ENCODE results near the gene RCBTB1.

Gene RCBTB1

DNA sequence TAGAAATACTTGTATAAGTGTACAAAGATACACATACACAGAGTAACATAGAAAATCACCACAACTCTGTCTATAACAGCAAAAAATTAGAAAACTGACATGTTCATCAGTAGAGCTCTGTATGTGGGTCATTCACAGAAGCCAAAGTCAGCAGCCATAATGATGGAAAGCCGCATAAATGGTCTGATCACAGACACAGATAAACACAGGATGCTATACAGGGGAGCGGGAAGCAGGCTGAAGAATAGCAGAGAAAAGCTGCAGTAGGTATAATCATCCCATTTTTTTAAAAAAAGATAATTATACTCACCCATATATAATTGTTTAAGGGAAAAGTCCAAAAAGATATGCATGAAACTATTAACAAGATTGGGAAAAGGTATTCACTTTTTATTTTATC, 31.5 kb downstream of the RCBTB1 start:
- DNase-seq: no peak

DNA sequence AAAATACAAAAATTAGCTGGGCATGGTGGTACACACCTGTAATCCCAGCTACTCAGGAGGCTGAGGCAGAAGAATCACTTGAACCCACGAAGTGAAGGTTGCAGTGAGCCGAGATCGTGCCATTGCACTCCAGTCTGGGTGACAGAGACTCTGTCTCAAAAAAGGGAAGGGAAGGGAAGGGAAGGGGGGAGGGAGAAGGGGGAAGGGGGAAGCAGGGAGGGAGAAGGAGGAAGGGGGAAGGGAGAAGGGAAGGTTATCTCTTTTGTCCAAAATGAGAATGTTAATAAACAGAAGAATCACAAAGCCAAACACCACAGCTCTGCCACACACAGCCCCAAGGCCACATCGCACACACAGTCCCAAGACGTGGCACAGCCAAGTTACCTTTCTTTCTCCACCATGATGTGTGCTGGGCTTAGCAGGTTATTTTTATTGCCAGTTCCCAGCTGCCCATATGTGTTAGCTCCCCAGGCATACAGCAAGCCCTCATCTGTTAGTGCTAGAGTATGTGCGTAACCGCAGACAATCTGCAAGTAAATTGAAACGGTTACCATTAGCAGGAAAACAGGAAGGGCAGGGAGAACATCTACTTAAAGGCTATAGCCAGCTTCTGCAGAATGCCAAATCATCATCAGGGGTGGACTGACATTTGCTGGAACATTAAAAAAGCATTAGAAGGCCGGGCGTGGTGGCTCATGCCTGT, 34.3 kb downstream of the RCBTB1 start:
- DNase-seq: no peak

DNA sequence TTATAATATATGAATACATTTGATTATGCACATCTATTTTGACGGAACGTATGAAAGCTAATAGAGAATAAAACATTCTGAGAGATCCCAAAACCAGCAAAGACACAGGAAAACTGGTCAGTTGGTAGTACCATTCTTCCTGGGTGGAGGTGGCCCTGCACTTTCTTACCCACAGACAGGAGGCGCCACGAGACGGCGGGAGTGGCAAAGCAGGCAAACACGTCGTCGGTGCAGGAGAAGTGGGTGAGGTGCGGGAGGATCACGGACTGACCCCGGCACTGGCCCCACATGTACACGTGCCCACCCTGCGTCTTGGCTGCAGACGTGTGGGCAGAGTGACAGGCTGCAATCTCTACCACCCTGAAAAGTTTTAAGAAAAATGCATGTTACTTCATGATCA, 36.1 kb downstream of the RCBTB1 start:
- DNase-seq: no peak

DNA sequence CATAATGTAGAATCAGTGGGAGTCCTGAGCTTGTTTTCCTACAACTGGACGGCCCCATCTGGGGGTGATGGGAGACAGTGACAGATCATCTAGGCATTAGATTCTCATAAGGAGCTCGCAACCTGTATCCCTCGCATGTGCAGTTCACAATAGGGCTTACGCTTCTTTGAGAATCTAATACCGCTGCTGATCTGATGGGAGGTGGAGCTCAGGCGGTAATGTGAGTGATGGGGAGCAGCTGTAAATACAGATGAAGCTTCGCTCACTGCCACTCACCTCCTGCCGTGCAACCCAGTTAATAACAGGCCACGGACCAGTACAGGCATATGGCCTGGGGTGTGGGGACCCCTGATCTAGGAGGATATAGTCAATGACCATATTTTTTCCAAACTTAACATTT, 38.8 kb downstream of the RCBTB1 start:
- DNase-seq: no peak

DNA sequence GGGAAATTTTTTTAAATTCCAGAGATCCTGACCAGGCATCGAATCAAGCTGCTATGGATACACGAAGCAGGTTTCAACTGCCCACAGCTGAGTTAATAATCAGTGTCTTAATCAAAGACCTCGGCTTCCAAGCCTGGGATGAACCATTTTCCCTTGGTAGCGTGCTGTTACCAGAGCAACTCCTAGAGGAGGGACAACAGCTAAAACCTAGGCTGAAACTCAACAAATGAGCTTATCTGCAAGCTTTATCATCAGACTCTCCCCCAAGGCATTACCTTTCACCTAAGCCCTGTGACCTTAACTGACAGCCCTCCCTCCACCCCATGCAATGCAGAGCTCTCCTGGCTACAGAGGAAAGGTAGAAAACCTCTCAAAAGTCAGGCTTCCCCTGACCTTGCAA, 39.7 kb downstream of the RCBTB1 start:
- no peak for DNase-seq

DNA sequence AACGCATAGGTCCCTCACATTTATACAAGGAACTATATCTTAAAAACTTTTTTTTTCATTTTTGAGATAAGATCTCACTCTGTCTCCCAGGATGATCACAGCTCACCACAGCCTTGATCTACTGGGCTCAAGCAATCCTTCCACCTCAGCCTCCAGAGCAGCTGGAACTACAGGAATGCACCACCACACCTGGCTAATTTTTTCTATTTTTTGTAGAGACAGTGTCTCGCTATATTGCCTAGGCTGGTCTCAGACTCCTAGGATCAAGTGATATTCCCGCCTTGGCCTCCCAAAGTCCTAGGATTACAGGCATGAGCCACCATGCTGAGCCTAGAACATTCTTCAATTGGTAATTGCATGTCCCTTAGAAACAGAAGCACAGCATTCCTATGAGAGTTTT, 41.7 kb downstream of the RCBTB1 start:
- no peak for DNase-seq

DNA sequence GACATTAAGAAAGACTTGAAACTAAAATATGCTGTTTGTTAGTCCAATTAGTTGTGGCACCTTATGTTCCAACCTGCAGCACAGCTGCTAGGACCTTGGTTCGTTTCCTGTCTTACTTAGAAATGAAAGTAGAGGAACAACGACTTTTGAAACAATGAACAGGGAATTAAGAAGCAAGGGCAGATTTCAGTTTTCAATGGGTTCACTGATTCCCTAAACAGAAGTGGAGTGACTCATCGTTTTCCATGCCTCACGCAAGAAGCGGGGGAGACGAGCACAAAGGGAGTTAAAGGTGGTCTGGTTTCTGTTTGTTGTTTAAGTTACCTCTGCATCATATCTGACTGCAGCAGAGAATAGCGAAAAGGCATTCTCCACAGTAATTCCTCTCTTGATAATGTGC, 44.8 kb downstream of the RCBTB1 start:
- DNase-seq: no peak

DNA sequence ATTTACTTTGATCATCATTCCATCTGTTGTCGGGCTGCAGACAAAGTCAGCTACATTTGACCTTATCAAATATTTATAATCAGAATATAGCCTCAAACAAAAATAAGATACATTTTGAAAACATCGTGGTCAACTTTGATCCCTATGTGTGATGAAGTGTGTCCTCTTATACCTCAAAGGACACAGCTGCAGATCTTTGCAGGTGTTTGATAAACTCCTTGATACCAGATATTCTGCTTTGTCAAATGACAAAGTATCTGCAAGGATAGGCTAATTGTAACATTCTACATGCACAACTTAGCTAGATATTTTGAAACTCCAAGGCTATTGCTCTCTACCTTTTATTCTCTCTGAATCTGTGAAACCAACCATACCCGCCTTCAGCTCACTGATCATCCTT, 45.6 kb downstream of the RCBTB1 start:
- DNase-seq: no peak

DNA sequence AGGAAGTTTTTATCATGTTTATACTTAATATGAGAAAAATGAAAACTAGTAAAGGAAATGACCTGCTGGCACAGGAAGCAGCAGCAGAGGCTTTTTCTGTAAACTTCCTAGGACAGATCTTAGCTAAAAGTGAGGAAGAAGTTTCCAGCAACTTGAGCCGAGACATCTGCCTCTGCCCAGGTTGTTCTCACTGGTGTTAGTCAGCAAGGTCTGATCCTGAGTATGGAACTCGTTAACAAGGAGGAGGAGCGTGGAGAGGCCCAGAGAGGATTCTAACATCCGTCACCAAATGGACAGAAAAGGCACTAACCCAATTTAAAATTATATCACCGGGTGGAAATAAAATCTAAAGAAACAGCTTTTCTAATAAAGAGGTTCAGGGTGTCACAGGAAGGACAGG, 46.0 kb downstream of the RCBTB1 start:
- DNase-seq: no peak

DNA sequence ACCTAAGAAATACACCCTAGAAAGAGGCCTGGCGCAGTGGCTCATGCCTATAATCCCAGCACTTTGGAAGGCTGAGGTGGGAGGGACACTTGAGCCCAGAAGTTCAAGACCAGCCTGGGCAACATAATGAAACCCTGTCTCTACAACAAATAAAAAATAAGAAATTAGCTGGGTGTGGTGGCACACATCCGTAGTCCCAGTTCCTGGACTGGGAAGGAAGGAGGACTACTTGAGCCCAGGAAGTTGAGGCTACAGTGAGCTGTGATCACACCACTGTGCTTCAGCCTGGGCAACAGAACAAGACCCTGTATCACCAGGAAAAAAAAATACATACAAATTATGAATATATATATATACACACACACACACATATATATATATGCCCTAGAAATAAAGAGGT, 47.0 kb downstream of the RCBTB1 start:
- no peak for DNase-seq

DNA sequence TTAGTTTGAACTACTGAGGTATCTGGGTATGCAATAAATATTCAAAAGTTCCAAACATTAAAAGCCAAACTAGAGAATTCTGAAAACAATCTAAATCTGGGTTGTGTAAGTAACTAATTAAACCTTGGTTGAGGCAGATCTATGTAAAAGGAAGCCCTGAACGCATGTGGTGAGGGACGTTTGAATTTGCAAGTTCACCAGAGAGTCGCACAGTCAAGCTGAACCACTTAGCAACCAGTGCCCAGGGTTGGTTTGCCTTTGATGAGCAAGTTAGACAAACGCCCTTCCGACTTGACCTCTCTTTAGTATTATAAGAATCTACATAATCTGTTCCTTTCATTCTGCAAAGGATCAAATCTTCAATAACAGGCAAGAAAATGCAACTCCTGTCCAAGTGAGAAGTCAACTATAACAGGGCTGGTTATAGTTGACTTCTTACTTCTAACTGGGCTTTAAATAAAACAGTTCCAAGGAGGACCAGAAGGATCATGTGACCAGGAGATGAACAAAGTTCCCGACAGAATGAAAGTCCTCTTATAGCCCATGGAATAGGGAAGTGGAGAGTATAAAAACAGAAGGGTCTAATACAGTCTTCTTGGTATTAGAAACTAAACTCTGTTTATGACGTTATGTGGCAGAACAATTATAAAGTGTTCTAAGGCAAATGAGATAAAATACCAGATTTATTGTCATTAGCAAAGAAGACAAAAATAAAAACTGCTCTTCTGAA, 49.0 kb downstream of the RCBTB1 start:
- DNase-seq: no peak

DNA sequence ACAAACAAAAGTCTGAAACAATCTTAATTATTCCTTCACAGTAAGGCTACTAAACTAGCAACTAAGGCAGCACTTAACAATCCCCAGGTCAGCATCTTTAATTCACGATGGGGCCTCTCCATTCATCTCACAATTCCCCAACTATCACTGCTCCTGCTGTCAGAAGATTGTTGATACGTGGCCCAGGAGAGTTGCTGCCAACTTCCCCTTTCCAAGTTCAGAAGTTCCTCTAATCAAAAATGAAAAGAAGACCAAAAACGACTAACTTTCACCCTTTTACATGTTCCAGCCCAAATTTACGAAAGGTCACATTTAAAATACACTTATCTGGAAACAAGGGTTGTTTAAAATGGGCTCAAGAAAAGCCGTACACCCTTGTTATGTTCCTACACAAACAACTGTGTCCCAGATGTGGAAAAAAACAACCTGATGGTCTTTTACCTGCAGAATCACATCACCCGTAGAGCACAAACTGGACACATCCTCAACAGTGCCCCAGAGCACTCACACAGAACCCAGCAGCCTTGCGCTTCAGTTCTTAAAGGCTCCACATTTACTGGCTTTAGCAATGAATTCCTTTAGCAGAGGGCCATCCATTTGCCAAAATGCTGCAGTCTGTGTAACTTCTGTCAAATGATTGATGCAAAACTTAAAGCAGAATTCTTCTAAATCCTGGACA, 51.6 kb downstream of the RCBTB1 start:
- no peak for DNase-seq

DNA sequence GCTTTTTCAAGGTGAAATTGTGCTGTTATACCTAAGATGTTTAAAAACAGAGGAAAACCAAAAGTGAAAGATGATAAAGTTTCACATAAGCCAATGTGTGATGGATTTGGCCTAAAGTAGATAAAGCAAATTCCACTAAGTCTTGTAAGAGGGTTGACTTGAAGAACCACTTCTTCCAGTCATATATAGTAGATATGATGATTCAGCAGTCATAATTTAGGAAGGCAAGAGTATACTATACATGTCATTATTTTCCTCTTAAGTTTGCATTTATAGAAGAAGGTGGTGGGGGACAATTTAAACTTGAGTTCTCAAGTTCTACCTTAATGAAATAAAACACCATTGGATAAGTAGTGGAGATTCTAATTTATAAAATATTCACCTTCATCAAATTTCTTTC, 52.3 kb downstream of the RCBTB1 start:
- DNase-seq: no peak

DNA sequence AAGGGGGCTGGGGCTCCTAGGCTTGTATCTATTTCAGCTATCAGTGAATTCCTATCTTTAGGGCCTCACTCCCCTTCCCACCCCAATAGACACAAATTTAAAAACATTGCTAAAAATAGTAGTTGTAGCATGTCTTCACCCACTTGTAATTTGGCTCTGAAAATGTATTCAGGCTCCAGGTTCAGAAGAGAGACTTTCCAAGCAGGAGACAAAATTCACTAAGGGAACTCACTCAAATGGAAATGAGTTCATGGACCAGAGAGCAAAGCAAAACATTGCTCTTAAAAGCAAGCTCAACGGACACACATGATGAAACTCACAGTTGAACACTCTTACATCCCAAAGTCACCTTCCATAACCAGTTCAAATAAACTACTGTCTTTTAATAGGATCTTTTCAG, 52.8 kb downstream of the RCBTB1 start:
- DNase-seq: no peak

DNA sequence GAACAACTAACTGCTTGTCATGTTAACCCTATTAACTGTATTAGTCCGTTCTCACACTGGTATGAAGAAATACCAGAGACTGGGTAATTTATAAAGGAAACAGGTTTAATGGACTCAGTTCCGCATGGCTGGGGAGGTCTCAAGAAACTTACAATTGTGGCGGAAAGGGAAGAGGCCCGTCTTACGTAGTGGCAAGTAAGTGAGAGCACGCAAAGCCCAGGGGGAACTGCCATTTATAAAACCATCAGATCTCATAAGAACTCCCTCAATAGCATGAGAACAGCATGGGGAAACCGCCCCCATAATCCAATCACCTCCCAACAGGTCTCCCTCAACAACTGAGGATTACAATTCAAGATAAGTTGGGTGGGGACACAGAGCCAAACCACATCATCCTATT, 54.9 kb downstream of the RCBTB1 start:
- DNase-seq: no peak

DNA sequence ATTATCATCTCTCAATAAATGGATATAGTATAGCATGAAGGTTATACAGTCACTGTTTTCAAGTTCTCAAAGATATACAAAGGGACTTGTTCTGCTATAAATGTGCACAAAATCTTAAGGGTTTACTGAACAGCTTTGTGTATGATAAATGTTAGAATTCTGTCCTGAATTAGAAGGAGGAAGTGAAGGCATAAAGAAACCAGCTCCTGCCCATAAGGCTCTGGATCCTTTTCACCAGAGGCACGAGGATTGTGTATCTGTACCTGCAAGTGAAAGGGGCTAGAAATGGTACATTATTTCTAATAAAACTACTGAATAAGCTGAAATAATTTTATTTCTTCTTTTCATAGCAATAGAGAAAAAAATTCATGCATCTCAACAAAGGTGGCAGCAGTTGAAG, 57.2 kb downstream of the RCBTB1 start:
- DNase-seq: no peak

DNA sequence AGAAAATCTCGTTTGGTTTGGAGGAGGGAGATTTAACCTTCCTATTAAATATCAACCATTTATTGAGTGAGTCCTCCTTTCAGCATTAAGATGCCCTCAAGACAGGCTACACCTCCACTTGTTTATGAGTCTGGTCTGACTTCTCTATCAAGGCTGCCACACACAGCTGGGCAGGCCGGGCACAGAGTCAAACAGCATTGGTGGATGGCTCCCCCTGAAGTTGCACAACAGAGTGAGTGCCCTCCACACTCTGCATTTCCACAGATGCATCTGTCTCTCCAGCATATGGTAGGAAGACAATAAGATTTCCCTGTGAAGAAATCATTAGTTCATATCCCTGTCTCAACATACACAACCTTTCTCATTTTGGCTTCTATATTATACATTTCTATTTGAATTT, 58.2 kb downstream of the RCBTB1 start:
- no peak for DNase-seq

DNA sequence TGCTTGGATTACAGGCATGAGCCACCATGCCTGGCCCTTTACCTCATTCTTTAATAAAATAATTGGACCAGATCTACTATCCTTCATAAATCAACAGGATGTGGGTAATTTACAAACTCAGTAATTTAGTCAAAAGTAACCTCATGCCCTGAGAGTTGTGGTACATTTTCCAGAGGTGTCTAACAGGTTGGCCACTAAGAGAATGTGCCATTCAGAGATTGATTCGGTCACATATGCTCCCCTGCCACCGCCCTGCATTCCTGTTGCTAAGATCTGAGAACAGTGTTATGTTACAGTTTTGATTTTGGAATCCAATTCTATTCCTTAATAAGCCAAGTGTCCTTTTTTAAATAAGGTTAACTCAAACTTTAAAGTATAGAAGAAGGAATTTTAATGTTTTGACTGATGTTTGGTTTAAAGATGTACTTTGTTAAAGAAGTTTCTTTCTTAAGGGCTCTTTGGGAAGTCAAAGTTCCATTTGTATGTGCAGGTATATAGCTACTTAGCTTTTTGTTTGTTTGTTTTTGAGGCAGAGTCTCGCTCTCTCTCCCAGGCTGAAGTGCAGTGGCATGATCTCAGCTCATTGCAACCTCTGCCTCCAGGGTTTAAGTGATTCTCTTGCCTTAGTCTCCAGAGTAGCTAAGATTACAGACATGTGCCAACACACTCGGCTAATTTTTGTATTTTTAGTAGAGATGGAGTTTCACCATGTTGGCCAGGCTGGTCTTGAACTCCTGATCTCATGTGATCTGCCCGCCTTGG, 60.4 kb downstream of the RCBTB1 start:
- no peak for DNase-seq

DNA sequence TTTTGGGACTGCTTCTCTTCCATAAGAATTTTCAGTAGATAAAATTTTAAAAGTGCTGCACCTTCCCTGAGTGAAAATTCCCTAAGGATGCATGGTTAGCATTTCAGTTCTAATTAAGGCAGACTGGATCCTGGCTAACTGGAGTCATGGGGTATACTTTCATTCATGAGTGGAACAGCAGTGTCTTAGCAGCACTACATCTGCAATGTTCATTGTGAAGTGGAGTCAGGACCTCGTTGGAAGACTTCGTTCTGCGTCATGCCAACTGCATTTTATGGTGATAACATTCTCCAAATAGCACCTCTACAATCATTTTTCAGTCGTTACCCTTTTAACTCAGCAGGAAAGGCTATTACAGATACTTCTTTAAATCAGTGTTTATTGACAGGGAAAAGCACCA, 64.1 kb downstream of the RCBTB1 start:
- DNase-seq: no peak

DNA sequence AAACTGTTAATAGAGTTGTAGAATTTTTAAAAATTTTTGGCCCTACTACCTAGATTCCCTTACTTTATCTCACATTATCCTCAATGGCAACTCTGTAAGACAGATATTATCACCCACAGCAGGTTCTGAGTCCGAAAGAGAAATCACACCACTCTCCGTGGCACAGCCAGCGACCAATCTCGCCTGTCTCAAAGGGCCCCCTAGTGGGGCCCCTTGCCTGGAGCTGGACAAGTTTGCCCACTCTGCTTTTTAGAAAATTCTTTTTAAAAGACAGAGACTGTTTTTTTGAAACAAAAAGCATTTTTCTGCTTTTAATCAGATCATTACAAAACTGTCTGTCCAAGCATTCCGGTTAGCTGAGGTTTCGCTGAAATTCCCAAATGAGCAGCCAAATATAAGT, 67.9 kb downstream of the RCBTB1 start:
- no peak for DNase-seq

DNA sequence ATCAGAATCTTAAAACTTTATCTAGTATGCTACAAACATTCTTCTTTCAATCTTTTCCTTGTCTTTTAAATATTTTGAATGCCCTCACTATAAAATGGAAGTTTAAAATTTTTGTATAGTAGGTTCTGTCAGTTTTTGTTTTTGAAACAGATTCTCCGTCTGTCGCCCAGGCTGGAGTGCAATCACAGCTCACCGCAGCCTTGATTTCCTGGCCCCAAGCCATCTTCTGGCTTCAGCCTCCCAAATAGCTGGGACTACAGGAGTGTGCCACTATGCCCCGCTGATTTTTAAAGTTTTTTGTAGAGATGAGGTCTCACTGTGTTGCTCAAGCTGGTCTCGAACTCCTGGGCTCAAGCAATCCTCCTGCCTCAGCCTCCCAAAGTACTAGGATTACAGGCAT, 68.9 kb downstream of the RCBTB1 start:
- DNase-seq: no peak

DNA sequence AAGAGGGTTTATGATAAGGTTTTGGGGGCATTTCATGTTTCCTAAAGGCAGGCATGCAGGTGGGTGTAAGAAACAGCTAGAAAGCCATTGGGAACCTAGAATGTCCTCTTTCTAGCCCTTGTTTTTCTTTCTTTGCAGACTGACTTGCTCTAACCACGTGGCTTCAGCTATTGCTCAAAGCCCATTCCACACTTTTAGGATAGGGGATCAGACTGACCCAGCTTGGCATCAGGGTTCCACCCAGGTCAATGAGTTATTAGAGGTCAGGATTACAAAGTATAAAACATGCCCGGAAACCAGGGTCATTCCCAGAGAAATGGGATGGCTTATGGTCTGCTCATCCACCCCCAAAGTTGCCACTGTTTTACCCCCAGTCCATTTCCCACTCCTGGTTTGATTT, 72.8 kb downstream of the RCBTB1 start:
- no peak for DNase-seq

DNA sequence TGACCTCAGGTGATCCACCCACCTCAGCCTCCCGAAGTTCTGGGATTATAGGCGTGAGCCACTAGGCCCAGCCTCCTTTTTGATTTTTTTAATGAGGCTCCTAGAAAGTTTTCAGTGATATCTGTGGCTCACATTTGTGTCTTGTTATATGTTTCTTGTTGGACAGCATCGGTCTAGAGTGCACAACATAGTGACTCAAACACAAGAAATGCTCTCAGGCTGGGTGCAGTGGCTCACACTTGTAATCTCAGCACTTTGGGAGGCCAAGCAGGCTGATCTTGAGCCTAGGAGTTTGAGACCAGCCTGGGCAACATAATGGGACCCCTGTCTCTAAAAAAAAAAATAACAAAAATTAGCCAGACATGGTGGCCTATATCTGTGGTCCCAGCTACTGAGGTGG, 81.4 kb downstream of the RCBTB1 start:
- no peak for DNase-seq

DNA sequence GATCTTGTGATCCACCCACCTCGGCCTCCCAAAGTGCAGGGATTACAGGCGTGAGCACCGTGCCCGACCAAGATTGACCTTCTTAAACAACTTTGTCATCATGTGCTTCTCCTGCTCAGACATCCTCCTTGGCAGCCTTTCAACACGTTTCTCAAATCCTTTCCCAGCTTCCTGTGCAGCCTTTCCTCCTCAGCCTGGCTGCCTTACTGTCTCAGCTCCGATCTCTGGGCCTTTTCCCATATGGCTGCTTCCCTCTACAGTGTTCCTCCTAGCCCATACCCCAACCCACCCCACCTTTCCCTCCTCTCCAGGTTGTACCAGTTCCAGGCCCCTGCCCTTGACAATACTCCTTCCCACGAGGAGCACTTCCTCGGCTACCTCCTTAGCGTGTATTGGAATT, 82.4 kb downstream of the RCBTB1 start:
- no peak for DNase-seq
